ENCODE data around the gene CAPN5.

Gene CAPN5

DNA sequence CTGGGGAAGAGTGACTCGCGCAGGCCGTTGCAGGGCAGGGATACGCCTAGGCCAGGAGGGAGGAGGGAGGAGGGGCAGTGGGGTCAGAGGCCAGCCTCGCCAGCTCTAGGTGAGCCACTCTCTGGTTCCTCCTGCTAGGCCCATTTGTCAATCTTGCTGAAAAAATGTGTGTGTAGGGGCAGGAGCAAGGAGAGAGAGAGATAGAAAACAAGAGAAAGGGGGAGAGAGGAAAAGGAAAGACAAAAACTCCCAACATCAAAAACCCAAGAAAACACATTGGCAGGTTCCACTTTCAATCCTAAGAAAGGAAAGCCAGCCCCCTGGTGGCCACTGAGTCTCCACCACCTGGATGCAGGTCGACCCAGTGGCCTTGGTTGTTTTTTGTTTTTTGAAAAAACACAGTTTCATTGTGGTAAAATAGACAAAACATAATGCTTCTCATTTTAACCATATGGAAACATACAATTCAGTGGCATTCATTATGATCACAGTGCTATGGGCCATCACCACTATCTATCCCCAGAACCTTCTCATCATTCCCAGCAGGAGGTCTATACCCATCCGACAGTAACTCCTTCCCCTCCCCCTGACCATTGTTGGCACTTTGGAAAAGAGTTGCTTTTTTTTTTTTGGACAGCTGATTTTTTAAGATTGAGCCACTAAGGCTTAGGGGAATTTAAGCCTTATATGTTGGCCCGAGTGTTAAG is 46.8 kb downstream of the CAPN5 start:
- Histone ChIP-seq H3K79me2 (ENCODE audit: low read length) (no peaks in the 10 kb centered on the region), H3K9me3 (ENCODE audit: insufficient read depth, low read length) (no peaks in the 10 kb centered on the region), H3K27ac (ENCODE audit: low read length) (no peak overlapping the region), H3K27me3 (ENCODE audit: low read depth, low read length) (no peaks in the 10 kb centered on the region), H3K4me3 (ENCODE audit: low read length) (no peak overlapping the region), H3K4me1 (ENCODE audit: low read length) (no peaks in the 10 kb centered on the region), H3K4me2 (ENCODE audit: low read length) (no peak overlapping the region), H4K20me1 (ENCODE audit: insufficient read depth, low read length) (no peaks in the 10 kb centered on the region), H3K36me3 (replicated peaks; ENCODE audit: low read depth, low read length) (no peaks in the 10 kb centered on the region), H2AFZ (ENCODE audit: low read depth, low read length) (no peak overlapping the region), H3K9ac (ENCODE audit: low read length) (no peak overlapping the region)
- TF ChIP-seq, protein P1, sequence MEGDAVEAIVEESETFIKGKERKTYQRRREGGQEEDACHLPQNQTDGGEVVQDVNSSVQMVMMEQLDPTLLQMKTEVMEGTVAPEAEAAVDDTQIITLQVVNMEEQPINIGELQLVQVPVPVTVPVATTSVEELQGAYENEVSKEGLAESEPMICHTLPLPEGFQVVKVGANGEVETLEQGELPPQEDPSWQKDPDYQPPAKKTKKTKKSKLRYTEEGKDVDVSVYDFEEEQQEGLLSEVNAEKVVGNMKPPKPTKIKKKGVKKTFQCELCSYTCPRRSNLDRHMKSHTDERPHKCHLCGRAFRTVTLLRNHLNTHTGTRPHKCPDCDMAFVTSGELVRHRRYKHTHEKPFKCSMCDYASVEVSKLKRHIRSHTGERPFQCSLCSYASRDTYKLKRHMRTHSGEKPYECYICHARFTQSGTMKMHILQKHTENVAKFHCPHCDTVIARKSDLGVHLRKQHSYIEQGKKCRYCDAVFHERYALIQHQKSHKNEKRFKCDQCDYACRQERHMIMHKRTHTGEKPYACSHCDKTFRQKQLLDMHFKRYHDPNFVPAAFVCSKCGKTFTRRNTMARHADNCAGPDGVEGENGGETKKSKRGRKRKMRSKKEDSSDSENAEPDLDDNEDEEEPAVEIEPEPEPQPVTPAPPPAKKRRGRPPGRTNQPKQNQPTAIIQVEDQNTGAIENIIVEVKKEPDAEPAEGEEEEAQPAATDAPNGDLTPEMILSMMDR (IDR thresholded peaks at IDR 0.05; ENCODE audit: low read depth, low read length), result peak; percentile 74
- TF ChIP-seq EZH2phosphoT487 (IDR thresholded peaks at IDR 0.05; ENCODE audit: low read depth), result no peak

DNA sequence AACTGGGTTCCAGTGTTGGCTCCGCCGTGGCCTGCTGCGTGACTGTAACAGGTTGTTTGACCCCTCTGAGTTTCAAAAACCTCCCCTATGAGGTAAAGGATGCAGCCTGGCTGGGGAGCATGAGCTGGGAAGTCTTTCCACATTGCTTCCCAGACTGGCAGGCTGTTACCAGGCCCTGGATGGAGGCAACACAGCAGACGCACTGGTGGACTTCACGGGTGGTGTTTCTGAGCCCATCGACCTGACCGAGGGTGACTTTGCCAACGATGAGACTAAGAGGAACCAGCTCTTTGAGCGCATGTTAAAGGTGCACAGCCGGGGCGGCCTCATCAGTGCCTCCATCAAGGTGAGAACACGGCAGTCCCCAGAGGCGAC is 47.3 kb downstream of the CAPN5 start:
- Histone ChIP-seq H3K4me1 (ENCODE audit: low read length) (no peaks in the 10 kb centered on the region), H3K36me3 (replicated peaks; ENCODE audit: low read depth, low read length) (no peaks in the 10 kb centered on the region), H3K79me2 (ENCODE audit: low read length) (no peaks in the 10 kb centered on the region), H3K9me3 (ENCODE audit: insufficient read depth, low read length) (no peaks in the 10 kb centered on the region), H4K20me1 (ENCODE audit: insufficient read depth, low read length) (no peaks in the 10 kb centered on the region), H3K9ac (ENCODE audit: low read length) (no peak overlapping the region), H2AFZ (ENCODE audit: low read depth, low read length) (no peak overlapping the region), H3K4me2 (ENCODE audit: low read length) (no peak overlapping the region), H3K4me3 (ENCODE audit: low read length) (no peak overlapping the region), H3K27me3 (ENCODE audit: low read depth, low read length) (no peaks in the 10 kb centered on the region), H3K27ac (ENCODE audit: low read length) (no peak overlapping the region)
- TF ChIP-seq EZH2phosphoT487 (IDR thresholded peaks at IDR 0.05; ENCODE audit: low read depth), result no peak
- TF ChIP-seq, protein P1 (IDR thresholded peaks at IDR 0.05; ENCODE audit: low read depth, low read length), result no peak

DNA sequence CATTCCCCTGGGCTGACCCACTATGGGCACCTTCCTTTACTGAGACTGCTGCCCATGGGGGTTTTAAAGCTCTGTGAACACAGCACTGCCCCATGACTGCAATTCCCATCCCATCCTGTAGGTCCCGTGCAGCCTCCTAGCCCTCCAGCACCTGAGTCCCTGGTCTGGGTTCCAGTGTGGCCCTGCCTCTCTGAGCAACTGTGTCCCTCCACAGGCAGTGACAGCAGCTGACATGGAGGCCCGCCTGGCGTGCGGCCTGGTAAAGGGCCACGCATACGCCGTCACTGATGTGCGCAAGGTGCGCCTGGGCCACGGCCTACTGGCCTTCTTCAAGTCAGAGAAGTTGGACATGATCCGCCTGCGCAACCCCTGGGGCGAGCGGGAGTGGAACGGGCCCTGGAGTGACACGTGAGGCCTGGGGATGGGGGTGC is 48.4 kb downstream of the CAPN5 start:
- Histone ChIP-seq H2AFZ (ENCODE audit: low read depth, low read length) (no peak overlapping the region), H3K27ac (ENCODE audit: low read length) (no peak overlapping the region), H3K4me1 (ENCODE audit: low read length) (no peaks in the 10 kb centered on the region), H3K4me2 (ENCODE audit: low read length) (no peak overlapping the region), H3K79me2 (ENCODE audit: low read length) (no peaks in the 10 kb centered on the region), H3K36me3 (replicated peaks; ENCODE audit: low read depth, low read length) (no peaks in the 10 kb centered on the region), H3K4me3 (ENCODE audit: low read length) (no peak overlapping the region), H3K9me3 (ENCODE audit: insufficient read depth, low read length) (no peaks in the 10 kb centered on the region), H3K9ac (ENCODE audit: low read length) (no peak overlapping the region), H4K20me1 (ENCODE audit: insufficient read depth, low read length) (no peaks in the 10 kb centered on the region), H3K27me3 (ENCODE audit: low read depth, low read length) (no peaks in the 10 kb centered on the region)
- no peak for TF ChIP-seq EZH2phosphoT487 (IDR thresholded peaks at IDR 0.05; ENCODE audit: low read depth)
- TF ChIP-seq, protein P1 (IDR thresholded peaks at IDR 0.05; ENCODE audit: low read depth, low read length), result no peak; the same call in 1 of the 2 replicates

DNA sequence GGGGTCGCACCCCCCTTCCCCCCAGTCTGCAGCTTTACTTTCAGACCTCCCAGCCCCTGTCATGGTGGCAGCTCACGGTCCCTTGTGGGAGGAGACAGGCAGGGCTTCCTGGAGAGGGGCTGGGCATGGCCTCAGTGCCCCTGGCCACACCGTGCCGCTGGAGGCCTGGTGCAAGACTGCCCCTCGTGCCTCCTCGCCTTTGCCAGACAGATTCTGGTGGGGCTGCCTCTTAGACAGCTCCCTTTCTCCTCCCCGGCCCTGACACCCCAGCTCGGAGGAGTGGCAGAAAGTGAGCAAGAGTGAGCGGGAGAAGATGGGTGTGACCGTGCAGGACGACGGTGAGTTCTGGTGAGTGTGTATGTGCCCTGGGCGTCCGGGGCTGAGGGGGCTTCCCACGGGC is 49.2 kb downstream of the CAPN5 start:
- H3K4me2 ChIP-seq (ENCODE audit: low read length), result no peak overlapping the region
- H3K9ac ChIP-seq (ENCODE audit: low read length), result no peak overlapping the region
- H3K4me3 ChIP-seq (ENCODE audit: low read length), result no peak overlapping the region
- TF ChIP-seq, protein P1 (IDR thresholded peaks at IDR 0.05; ENCODE audit: low read depth, low read length), result no peak
- TF ChIP-seq EZH2phosphoT487 (IDR thresholded peaks at IDR 0.05; ENCODE audit: low read depth), result no peak
- H3K4me1 ChIP-seq (ENCODE audit: low read length), result no peaks in the 10 kb centered on the region
- no peaks in the 10 kb centered on the region for H3K27me3 ChIP-seq (ENCODE audit: low read depth, low read length)
- no peaks in the 10 kb centered on the region for H3K79me2 ChIP-seq (ENCODE audit: low read length)
- H3K9me3 ChIP-seq (ENCODE audit: insufficient read depth, low read length), result no peaks in the 10 kb centered on the region
- H3K36me3 ChIP-seq (replicated peaks; ENCODE audit: low read depth, low read length), result no peaks in the 10 kb centered on the region
- H4K20me1 ChIP-seq (ENCODE audit: insufficient read depth, low read length), result no peaks in the 10 kb centered on the region
- H2AFZ ChIP-seq (ENCODE audit: low read depth, low read length), result no peak overlapping the region
- no peak overlapping the region for H3K27ac ChIP-seq (ENCODE audit: low read length)

Data from OCI-LY3 (cell line).